ENCODE measurements around the gene CNTN2. TPM values are rescaled to one million over a fixed set of nuclear protein-coding genes. Genes with fewer than 3 reads are reported as not detected.

CNTN2 gene
- total RNA-seq, 2 experiments from 2014 or later = not detected

- Mint-ChIP-seq H3K27me3 (ENCODE audit: low read depth) (no peaks in the 10 kb centered on the region), H3K4me1 (ENCODE audit: low read depth) (no peaks in the 10 kb centered on the region), H3K9me3 (no peaks in the 10 kb centered on the region), H3K27ac (no peak overlapping the region), H3K4me3 (no peak overlapping the region), H3K36me3 (ENCODE audit: low read depth) (no peaks in the 10 kb centered on the region)
- DNase-seq = no peak
- CTCF ChIA-PET = interaction anchor here (1.2 kb wide), 1 partner anchor 33 kb away, joined by 4 read pairs; no protein-coding TSS in a partner anchor
- intact Hi-C loops (cut with micrococcal nuclease) = no loop called here
These were observed 14.1 kb upstream of the CNTN2 start for GRCh38 chr1:205028924-205029323.

GRCh38 chr1:205030241-205030640 is 12.8 kb upstream of the CNTN2 start:
- CTCF ChIA-PET = no interaction called here
- Mint-ChIP-seq H3K4me1 (ENCODE audit: low read depth) (no peaks in the 10 kb centered on the region), H3K4me3 (no peak overlapping the region), H3K27ac (no peak overlapping the region), H3K27me3 (ENCODE audit: low read depth) (no peaks in the 10 kb centered on the region), H3K36me3 (ENCODE audit: low read depth) (no peaks in the 10 kb centered on the region), H3K9me3 (no peaks in the 10 kb centered on the region)
- DNase-seq = no peak
- intact Hi-C loops (cut with micrococcal nuclease) = no loop called here

- intact Hi-C loops (cut with micrococcal nuclease) = no loop called here
- H3K4me3 Mint-ChIP-seq = no peak overlapping the region
- CTCF ChIA-PET = interaction anchor here (0.8 kb wide), 1 partner anchor 30 kb away, joined by 3 read pairs; no protein-coding TSS in a partner anchor
- no peaks in the 10 kb centered on the region for H3K4me1 Mint-ChIP-seq (ENCODE audit: low read depth)
- H3K27ac Mint-ChIP-seq = no peak overlapping the region
- DNase-seq = no peak
- no peaks in the 10 kb centered on the region for H3K27me3 Mint-ChIP-seq (ENCODE audit: low read depth)
- H3K9me3 Mint-ChIP-seq = no peaks in the 10 kb centered on the region
- no peaks in the 10 kb centered on the region for H3K36me3 Mint-ChIP-seq (ENCODE audit: low read depth)
These were observed 12.1 kb upstream of the CNTN2 start for GRCh38 chr1:205030896-205031295.

- Mint-ChIP-seq H3K9me3 (peaks cover 2% of the 10 kb centered on the region), H3K4me1 (ENCODE audit: low read depth) (no peaks in the 10 kb centered on the region), H3K27ac (no peak overlapping the region), H3K27me3 (ENCODE audit: low read depth) (no peaks in the 10 kb centered on the region), H3K4me3 (no peak overlapping the region), H3K36me3 (ENCODE audit: low read depth) (no peaks in the 10 kb centered on the region)
- CTCF ChIA-PET = interaction anchor here (0.8 kb wide), 1 partner anchor 57 kb away, joined by 3 read pairs; no protein-coding TSS in a partner anchor
- DNase-seq = no peak
- intact Hi-C loops (cut with micrococcal nuclease) = no loop called here
These were observed 10.5 kb upstream of the CNTN2 start for GRCh38 chr1:205032508-205032907.

GRCh38 chr1:205037539-205037938 is 5.5 kb upstream of the CNTN2 start:
- Mint-ChIP-seq H3K27ac (no peak overlapping the region), H3K4me1 (ENCODE audit: low read depth) (no peaks in the 10 kb centered on the region), H3K27me3 (ENCODE audit: low read depth) (peaks cover 28% of the 10 kb centered on the region), H3K4me3 (no peak overlapping the region), H3K9me3 (peaks cover 2% of the 10 kb centered on the region), H3K36me3 (ENCODE audit: low read depth) (no peaks in the 10 kb centered on the region)
- CTCF ChIA-PET = no interaction called here
- no peak for DNase-seq
- intact Hi-C loops (cut with micrococcal nuclease) = no loop called here

GRCh38 chr1:205038132-205038786 is 4.8 kb upstream of the CNTN2 start:
- intact Hi-C loops (cut with micrococcal nuclease) = no loop called here
- H3K4me1 Mint-ChIP-seq (ENCODE audit: low read depth) = no peaks in the 10 kb centered on the region
- H3K9me3 Mint-ChIP-seq = peaks cover 2% of the 10 kb centered on the region
- no peak overlapping the region for H3K4me3 Mint-ChIP-seq
- no peaks in the 10 kb centered on the region for H3K36me3 Mint-ChIP-seq (ENCODE audit: low read depth)
- CTCF ChIA-PET = interaction anchor here (2.1 kb wide), 1 partner anchor 24 kb away, joined by 9 read pairs; no protein-coding TSS in a partner anchor
- no peak overlapping the region for H3K27ac Mint-ChIP-seq
- DNase-seq = no peak
- H3K27me3 Mint-ChIP-seq (ENCODE audit: low read depth) = peaks cover 31% of the 10 kb centered on the region

- Mint-ChIP-seq H3K4me3 (no peak overlapping the region), H3K27me3 (ENCODE audit: low read depth) (peaks cover 51% of the 10 kb centered on the region), H3K9me3 (no peaks in the 10 kb centered on the region), H3K27ac (no peak overlapping the region), H3K4me1 (ENCODE audit: low read depth) (no peaks in the 10 kb centered on the region), H3K36me3 (ENCODE audit: low read depth) (no peaks in the 10 kb centered on the region)
- intact Hi-C loops (cut with micrococcal nuclease) = no loop called here
- no peak for DNase-seq
- CTCF ChIA-PET = interaction anchor here (0.8 to 1.4 kb wide), 3 partner anchors 20 to 234 kb away, joined by 3 to 5 read pairs (median 4); no protein-coding TSS in a partner anchor
These were observed 1.9 kb upstream of the CNTN2 start for GRCh38 chr1:205041001-205041715.

- CTCF ChIA-PET = interaction anchor here (0.5 kb wide), 1 partner anchor 1910 kb away, joined by 5 read pairs; no protein-coding TSS in a partner anchor
- H3K36me3 Mint-ChIP-seq (ENCODE audit: low read depth) = no peaks in the 10 kb centered on the region
- H3K9me3 Mint-ChIP-seq = no peaks in the 10 kb centered on the region
- no peak for DNase-seq
- no peak overlapping the region for H3K27ac Mint-ChIP-seq
- no peaks in the 10 kb centered on the region for H3K4me1 Mint-ChIP-seq (ENCODE audit: low read depth)
- intact Hi-C loops (cut with micrococcal nuclease) = no loop called here
- peaks cover 58% of the 10 kb centered on the region for H3K27me3 Mint-ChIP-seq (ENCODE audit: low read depth)
- no peak overlapping the region for H3K4me3 Mint-ChIP-seq
These were observed 758 bp upstream of the CNTN2 start for GRCh38 chr1:205041998-205042910.

- DNase-seq = no peak
- intact Hi-C loops (cut with micrococcal nuclease) = no loop called here
- Mint-ChIP-seq H3K9me3 (no peaks in the 10 kb centered on the region), H3K4me3 (no peak overlapping the region), H3K36me3 (ENCODE audit: low read depth) (no peaks in the 10 kb centered on the region), H3K27ac (no peak overlapping the region), H3K27me3 (ENCODE audit: low read depth) (peaks cover 58% of the 10 kb centered on the region), H3K4me1 (ENCODE audit: low read depth) (no peaks in the 10 kb centered on the region)
- CTCF ChIA-PET = no interaction called here
These were observed 854 bp downstream of the CNTN2 start for GRCh38 chr1:205043866-205044265.

GRCh38 chr1:205044741-205045140 is 1.7 kb downstream of the CNTN2 start:
- Mint-ChIP-seq H3K9me3 (no peaks in the 10 kb centered on the region), H3K27ac (no peak overlapping the region), H3K27me3 (ENCODE audit: low read depth) (peaks cover 58% of the 10 kb centered on the region), H3K4me3 (no peak overlapping the region), H3K4me1 (ENCODE audit: low read depth) (no peaks in the 10 kb centered on the region), H3K36me3 (ENCODE audit: low read depth) (no peaks in the 10 kb centered on the region)
- intact Hi-C loops (cut with micrococcal nuclease) = no loop called here
- DNase-seq = no peak
- CTCF ChIA-PET = no interaction called here

- Mint-ChIP-seq H3K4me3 (no peak overlapping the region), H3K27me3 (ENCODE audit: low read depth) (peaks cover 54% of the 10 kb centered on the region), H3K36me3 (ENCODE audit: low read depth) (no peaks in the 10 kb centered on the region), H3K4me1 (ENCODE audit: low read depth) (no peaks in the 10 kb centered on the region), H3K27ac (no peak overlapping the region), H3K9me3 (no peaks in the 10 kb centered on the region)
- CTCF ChIA-PET = no interaction called here
- intact Hi-C loops (cut with micrococcal nuclease) = no loop called here
- DNase-seq = no peak
These were observed 2.1 kb downstream of the CNTN2 start for GRCh38 chr1:205045146-205045545.

- H3K36me3 Mint-ChIP-seq (ENCODE audit: low read depth) = no peaks in the 10 kb centered on the region
- intact Hi-C loops (cut with micrococcal nuclease) = no loop called here
- no peaks in the 10 kb centered on the region for H3K9me3 Mint-ChIP-seq
- no peak overlapping the region for H3K4me3 Mint-ChIP-seq
- no peak overlapping the region for H3K27ac Mint-ChIP-seq
- H3K4me1 Mint-ChIP-seq (ENCODE audit: low read depth) = no peaks in the 10 kb centered on the region
- DNase-seq = no peak
- CTCF ChIA-PET = interaction anchor here (0.8 kb wide), 1 partner anchor 76 kb away, joined by 3 read pairs; no protein-coding TSS in a partner anchor
- peaks cover 37% of the 10 kb centered on the region for H3K27me3 Mint-ChIP-seq (ENCODE audit: low read depth)
These were observed 3.9 kb downstream of the CNTN2 start for GRCh38 chr1:205046870-205047269.
